ENCODE measurements around the gene DDX42.

- TF ChIP-seq JUND (IDR thresholded peaks at IDR 0.05): no peak
- TF ChIP-seq ZFX (IDR thresholded peaks at IDR 0.05): no peak
- no peak for TF ChIP-seq CTCF (IDR thresholded peaks at IDR 0.05 in 2 of 3, conservative IDR thresholded peaks at IDR 0.05 in 1 of 3; ENCODE audit: borderline replicate concordance in 1 of 3, insufficient read depth in 1 of 3, low read depth in 2 of 3, low read length in 2 of 3)
- TF ChIP-seq MAX (IDR thresholded peaks at IDR 0.05): no peak
Measured at GRCh38 chr17:63832014-63832413, 58.0 kb downstream of the DDX42 start.
